Astrocyte (in vitro differentiated cells and primary cell): ENCODE measurements around the gene MTARC2.

Experiments used
- CTCF ChIP-seq: IDR thresholded peaks from 2 replicates; pipeline ENCODE4 v1.5.1; 2011; ENCODE audit warnings: low read depth, mild to moderate bottlenecking, inconsistent platforms, low read length, moderate library complexity; ENCODE audit not compliant: insufficient read depth
- EZH2 ChIP-seq: IDR thresholded peaks from 2 replicates; pipeline ENCODE4 v1.6.1; 2012; ENCODE audit warnings: mild to moderate bottlenecking, low read length, inconsistent platforms; ENCODE audit not compliant: insufficient read depth

- no peak for TF ChIP-seq CTCF
- no peak for TF ChIP-seq EZH2
These were observed 22.3 kb downstream of the MTARC2 start for GRCh38 chr1:220770245-220770913.
